GM12892 (cell line): ENCODE measurements around the gene CACNA1C.

Experiments used
- POLR2A ChIP-seq: IDR thresholded peaks from 2 replicates; pipeline ENCODE4 v1.6.1; 2011; ENCODE audit warnings: low read depth, low read length, control low read depth
- POLR2AphosphoS5 ChIP-seq: IDR thresholded peaks from 2 replicates; pipeline ENCODE4 v1.6.1; 2011; ENCODE audit warnings: low read depth, low read length, control low read depth
- TAF1 ChIP-seq: IDR thresholded peaks from 2 replicates; pipeline ENCODE4 v1.6.1; 2011; ENCODE audit warnings: low read depth, mild to moderate bottlenecking, control low read depth, low read length, borderline replicate concordance

GRCh38 chr12:2447861-2448260 lies 395.1 kb downstream of the CACNA1C start:
- TF ChIP-seq POLR2A (no peak), POLR2AphosphoS5 (no peak), TAF1 (no peak)
